ENCODE data around the gene SHC3. TPM values are rescaled to one million over a fixed set of nuclear protein-coding genes. Genes with fewer than 3 reads are reported as not detected.

The SHC3 gene
- total RNA-seq, 1 experiment from 2014 or later, result 0.27 TPM

GRCh38 chr9:89187541-89187940, 8.9 kb upstream of the SHC3 start:
- H3K4me1 ChIP-seq (ENCODE audit: control insufficient read depth in 1 of 2, insufficient read depth in 2 of 2, low read length in 2 of 2), result no peaks in the 10 kb centered on the region
- no peak overlapping the region for H2AFZ ChIP-seq (ENCODE audit: low read depth, low read length, poor library complexity, severe bottlenecking)
- H3K9me3 ChIP-seq (ENCODE audit: control insufficient read depth in 1 of 2, insufficient read depth in 1 of 2, low read depth in 1 of 2, low read length in 2 of 2), result no peaks in the 10 kb centered on the region
- H4K20me1 ChIP-seq (ENCODE audit: insufficient read depth), result no peaks in the 10 kb centered on the region
- no peak for DNase-seq (ENCODE audit: low read depth, low spot score)
- no peaks in the 10 kb centered on the region for H3K79me2 ChIP-seq (ENCODE audit: insufficient read depth, low read length)
- no peak overlapping the region for H3K27ac ChIP-seq (ENCODE audit: low read depth, low read length)
- H3K36me3 ChIP-seq (ENCODE audit: control insufficient read depth in 1 of 2, insufficient read depth in 2 of 2, low read length in 2 of 2), result no peaks in the 10 kb centered on the region
- H3K4me2 ChIP-seq (ENCODE audit: low read length), result no peak overlapping the region
- ChIA-PET RAD21 (ENCODE audit: low non-redundant PET in 1 of 2, low total read pairs in 2 of 2, uncharacterized antibody in 2 of 2, unreplicated experiment in 2 of 2) (no interaction called here), POLR2A (no interaction called here), CTCF (interaction anchor here (1.0 kb wide), 1 partner anchor 91 kb away, joined by 3 read pairs; no protein-coding TSS in a partner anchor)
- H3K27me3 ChIP-seq (ENCODE audit: insufficient read depth, low read length), result no peaks in the 10 kb centered on the region
- no peak overlapping the region for H3K9ac ChIP-seq (ENCODE audit: low read length)
- no peak for ATAC-seq
- intact Hi-C loops (cut with micrococcal nuclease), result no loop called here
- H3K9me2 ChIP-seq (ENCODE audit: insufficient read depth), result no peaks in the 10 kb centered on the region
- TF ChIP-seq POLR2A (IDR thresholded peaks at IDR 0.05; ENCODE audit: borderline replicate concordance, extremely low read depth, insufficient read depth, insufficient read length) (no peak), SRF (IDR thresholded peaks at IDR 0.05; ENCODE audit: low read depth) (no peak), EZH2phosphoT487 (IDR thresholded peaks at IDR 0.05; ENCODE audit: borderline replicate concordance) (no peak), CEBPB (IDR thresholded peaks at IDR 0.05; ENCODE audit: low read depth) (no peak), ZFX (IDR thresholded peaks at IDR 0.05) (no peak), SP1 (IDR thresholded peaks at IDR 0.05; ENCODE audit: low read depth) (no peak), ELF1 (IDR thresholded peaks at IDR 0.05; ENCODE audit: borderline replicate concordance, low read depth) (no peak), EZH2 (IDR thresholded peaks at IDR 0.05) (no peak), ATF3 (IDR thresholded peaks at IDR 0.05) (no peak), EGR1 (IDR thresholded peaks at IDR 0.05; ENCODE audit: low read depth) (no peak), TCF7L2 (IDR thresholded peaks at IDR 0.05; ENCODE audit: borderline replicate concordance, extremely low read depth, insufficient read depth, insufficient read length) (no peak), ZBTB33 (IDR thresholded peaks at IDR 0.05; ENCODE audit: extremely low read depth, insufficient replicate concordance, low read length) (no peak), MAX (IDR thresholded peaks at IDR 0.05) (no peak), POLR2AphosphoS5 (IDR thresholded peaks at IDR 0.05; ENCODE audit: low read depth, low read length) (no peak)
- TF ChIP-seq, protein P1, sequence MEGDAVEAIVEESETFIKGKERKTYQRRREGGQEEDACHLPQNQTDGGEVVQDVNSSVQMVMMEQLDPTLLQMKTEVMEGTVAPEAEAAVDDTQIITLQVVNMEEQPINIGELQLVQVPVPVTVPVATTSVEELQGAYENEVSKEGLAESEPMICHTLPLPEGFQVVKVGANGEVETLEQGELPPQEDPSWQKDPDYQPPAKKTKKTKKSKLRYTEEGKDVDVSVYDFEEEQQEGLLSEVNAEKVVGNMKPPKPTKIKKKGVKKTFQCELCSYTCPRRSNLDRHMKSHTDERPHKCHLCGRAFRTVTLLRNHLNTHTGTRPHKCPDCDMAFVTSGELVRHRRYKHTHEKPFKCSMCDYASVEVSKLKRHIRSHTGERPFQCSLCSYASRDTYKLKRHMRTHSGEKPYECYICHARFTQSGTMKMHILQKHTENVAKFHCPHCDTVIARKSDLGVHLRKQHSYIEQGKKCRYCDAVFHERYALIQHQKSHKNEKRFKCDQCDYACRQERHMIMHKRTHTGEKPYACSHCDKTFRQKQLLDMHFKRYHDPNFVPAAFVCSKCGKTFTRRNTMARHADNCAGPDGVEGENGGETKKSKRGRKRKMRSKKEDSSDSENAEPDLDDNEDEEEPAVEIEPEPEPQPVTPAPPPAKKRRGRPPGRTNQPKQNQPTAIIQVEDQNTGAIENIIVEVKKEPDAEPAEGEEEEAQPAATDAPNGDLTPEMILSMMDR (IDR thresholded peaks at IDR 0.05 in 2 of 3, conservative IDR thresholded peaks at IDR 0.05 in 1 of 3; ENCODE audit: borderline replicate concordance in 1 of 3, insufficient read depth in 1 of 3, low read depth in 2 of 3, low read length in 2 of 3), result no peak
- TF ChIP-seq, protein P2, sequence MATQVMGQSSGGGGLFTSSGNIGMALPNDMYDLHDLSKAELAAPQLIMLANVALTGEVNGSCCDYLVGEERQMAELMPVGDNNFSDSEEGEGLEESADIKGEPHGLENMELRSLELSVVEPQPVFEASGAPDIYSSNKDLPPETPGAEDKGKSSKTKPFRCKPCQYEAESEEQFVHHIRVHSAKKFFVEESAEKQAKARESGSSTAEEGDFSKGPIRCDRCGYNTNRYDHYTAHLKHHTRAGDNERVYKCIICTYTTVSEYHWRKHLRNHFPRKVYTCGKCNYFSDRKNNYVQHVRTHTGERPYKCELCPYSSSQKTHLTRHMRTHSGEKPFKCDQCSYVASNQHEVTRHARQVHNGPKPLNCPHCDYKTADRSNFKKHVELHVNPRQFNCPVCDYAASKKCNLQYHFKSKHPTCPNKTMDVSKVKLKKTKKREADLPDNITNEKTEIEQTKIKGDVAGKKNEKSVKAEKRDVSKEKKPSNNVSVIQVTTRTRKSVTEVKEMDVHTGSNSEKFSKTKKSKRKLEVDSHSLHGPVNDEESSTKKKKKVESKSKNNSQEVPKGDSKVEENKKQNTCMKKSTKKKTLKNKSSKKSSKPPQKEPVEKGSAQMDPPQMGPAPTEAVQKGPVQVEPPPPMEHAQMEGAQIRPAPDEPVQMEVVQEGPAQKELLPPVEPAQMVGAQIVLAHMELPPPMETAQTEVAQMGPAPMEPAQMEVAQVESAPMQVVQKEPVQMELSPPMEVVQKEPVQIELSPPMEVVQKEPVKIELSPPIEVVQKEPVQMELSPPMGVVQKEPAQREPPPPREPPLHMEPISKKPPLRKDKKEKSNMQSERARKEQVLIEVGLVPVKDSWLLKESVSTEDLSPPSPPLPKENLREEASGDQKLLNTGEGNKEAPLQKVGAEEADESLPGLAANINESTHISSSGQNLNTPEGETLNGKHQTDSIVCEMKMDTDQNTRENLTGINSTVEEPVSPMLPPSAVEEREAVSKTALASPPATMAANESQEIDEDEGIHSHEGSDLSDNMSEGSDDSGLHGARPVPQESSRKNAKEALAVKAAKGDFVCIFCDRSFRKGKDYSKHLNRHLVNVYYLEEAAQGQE (IDR thresholded peaks at IDR 0.05; ENCODE audit: low read depth), result no peak
- no TSS peak for BruUV-seq (replicated peaks)
- no peak overlapping the region for H3K4me3 ChIP-seq (replicated peaks in 1 of 2; ENCODE audit: low read depth in 1 of 2, low read length in 2 of 2)

All from HCT116 (cell line).